Measurements from ENCODE around the gene KLHL29. TPM values are rescaled to one million over a fixed set of nuclear protein-coding genes. Genes with fewer than 3 reads are reported as not detected.

The KLHL29 gene
- total and polyA plus RNA-seq, 2 experiments from 2014 or later: 1.5 to 6.5 TPM

GRCh38 chr2:23456396-23456795 is 71.4 kb downstream of the KLHL29 start (continued):
- no peak for TF ChIP-seq ZNF462 (CRISPR knock-in tag; IDR thresholded peaks at IDR 0.05)
- no peak for TF ChIP-seq ZNF114 (CRISPR knock-in tag; IDR thresholded peaks at IDR 0.05)
- no peak for TF ChIP-seq NANOG (IDR thresholded peaks at IDR 0.05; ENCODE audit: borderline replicate concordance)
- no peak for TF ChIP-seq JUNB (IDR thresholded peaks at IDR 0.05; ENCODE audit: unreplicated experiment)
- no peak for TF ChIP-seq ETS1 (IDR thresholded peaks at IDR 0.05)
- no peak for TF ChIP-seq EZH2phosphoT487 (IDR thresholded peaks at IDR 0.05; ENCODE audit: unreplicated experiment)
- TF ChIP-seq EZH2 (IDR thresholded peaks at IDR 0.05; ENCODE audit: low read depth, unreplicated experiment): no peak
- TF ChIP-seq ZNF331 (CRISPR knock-in tag; IDR thresholded peaks at IDR 0.05; ENCODE audit: low read depth): no peak
- no peak for TF ChIP-seq POLR2AphosphoS5 (IDR thresholded peaks at IDR 0.05; ENCODE audit: low read depth)
- no peak for TF ChIP-seq STAT1 (IDR thresholded peaks at IDR 0.05; ENCODE audit: unreplicated experiment)
- TF ChIP-seq CREB1 (CRISPR knock-in tag; IDR thresholded peaks at IDR 0.05; ENCODE audit: low read depth): no peak
- no peak for TF ChIP-seq REST (IDR thresholded peaks at IDR 0.05; ENCODE audit: unreplicated experiment)
